ENCODE data around the gene RPL3.

Gene RPL3

GRCh38 chr22:39316440-39317083 is 2.9 kb downstream of the RPL3 start:
- DNase-seq = peak; percentile 91

DNA sequence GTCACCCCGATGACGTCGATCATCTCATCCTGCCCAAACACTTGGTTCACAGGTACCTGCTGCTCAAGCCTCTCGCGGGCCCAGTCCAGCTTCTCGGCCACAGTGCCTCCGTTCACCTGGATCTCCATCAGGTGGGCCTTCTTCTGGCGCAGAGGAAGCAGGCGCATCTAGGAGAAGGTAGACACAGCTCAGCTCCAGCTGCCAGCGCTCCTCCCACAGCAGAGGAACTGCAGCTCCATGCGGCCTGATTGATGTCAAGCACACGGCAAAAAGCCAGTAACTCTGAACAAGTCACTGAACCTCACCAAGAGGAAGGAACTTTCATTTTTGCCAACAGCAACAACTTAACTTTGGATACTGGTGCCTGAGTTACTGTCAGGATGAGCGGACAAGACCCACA is 4.0 kb downstream of the RPL3 start:
- DNase-seq = no peak

- no peak for DNase-seq
Measured at GRCh38 chr22:39314251-39314971, 5.0 kb downstream of the RPL3 start.

GRCh38 chr22:39313258-39314001 is 6.0 kb downstream of the RPL3 start:
- DNase-seq = no peak

- DNase-seq = no peak
Measured at GRCh38 chr22:39312410-39312809, 7.0 kb downstream of the RPL3 start.

DNA sequence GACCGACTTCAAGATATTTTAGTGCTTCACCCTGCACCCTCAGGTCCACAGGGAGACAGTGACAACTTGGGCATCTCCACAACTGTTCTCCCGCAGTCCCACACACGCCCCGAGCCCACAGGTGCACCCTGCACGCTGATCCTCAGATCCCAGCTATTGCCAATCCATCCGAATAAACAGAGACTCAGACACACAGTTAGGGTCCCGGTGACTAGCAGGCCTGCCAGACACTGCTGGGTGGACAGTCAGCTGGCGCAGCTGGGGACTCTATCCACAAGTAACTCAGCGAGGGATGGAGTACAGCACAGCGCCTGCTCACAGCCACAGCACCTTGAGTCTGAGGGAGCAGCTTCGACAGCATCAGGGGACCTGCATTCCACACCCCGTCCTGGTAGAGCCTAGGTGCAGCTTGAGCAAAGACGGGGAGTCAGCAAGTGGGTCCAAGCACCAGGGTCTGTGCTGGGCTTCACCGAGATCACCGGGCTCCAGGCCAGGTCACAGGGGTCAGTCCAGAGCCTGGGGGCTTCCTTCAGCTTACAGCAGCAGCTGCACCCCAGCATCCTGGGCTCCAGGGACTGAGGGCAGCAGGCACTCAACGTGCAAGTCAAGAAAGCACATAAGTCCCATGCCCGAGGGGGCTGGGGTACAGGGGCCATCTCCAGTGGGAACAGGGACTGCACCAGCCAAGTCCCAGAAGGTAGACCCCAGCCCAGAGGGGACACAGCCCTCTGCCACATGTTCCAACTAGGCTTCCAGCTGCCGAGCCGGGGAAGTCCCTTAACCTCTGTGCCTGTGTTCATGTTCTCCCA is 7.6 kb downstream of the RPL3 start:
- peak; percentile 20 for DNase-seq

GRCh38 chr22:39309881-39310714 is 9.3 kb downstream of the RPL3 start:
- peak; percentile 51 for DNase-seq

DNA sequence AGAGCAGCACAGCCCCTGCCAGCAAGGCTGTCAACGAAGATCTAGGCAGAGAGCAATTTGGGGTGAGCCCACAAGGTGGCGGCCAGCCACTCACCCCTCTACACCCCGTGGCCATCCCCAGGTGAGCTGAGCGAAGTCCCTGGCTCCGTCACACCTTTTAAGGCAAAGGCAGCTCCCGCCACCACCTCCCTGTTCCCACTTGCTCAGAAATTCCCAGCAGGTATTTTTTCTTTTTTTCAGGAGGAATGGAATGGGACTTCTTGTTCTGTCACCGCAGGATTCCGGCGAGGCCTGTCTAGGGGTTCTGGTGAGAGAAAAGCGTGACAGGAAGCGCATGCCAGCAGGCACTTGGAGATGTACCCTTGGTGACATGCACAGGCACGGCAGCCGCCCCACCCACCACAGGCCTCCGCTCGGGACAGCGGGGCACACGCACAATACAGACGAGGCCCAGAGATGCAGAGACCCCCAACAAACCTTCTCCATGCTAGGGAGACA is 10.0 kb downstream of the RPL3 start:
- DNase-seq = peak; percentile 55

DNA sequence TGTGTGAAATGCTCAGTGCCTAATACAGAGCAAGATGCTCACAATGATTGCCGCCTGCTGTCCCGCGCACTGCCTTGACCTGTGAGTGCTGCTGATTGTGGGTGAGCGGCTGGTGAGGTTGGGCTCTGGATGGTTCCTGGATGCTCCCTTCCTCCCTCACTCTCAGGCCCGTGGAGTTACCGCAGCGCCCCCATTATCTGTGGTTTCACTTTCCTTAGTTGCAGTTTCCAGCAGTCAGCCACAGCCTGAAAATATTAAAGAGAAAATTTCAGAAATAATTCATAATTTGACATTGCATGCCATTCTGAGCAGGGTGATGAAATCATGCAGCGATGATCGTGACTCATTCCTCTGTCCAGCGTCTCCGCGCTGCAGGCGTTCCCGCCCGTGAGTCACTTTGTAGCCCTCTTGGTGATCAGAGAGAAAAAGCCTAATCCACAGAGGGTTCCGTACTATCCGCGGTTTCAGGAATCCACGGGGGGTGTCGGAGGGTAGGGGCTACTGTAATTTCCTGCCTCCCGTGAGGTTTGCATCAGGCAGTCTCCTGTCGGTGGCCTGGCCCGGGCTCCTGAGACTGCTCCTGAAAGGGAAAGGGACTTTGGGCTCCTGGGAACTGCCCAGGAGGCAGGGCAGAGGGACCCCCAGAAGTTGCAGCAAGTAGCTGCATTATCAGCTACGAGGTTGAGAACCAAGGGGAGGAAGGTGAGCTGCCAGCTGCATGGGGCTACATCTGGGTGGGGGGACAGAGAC is 10.6 kb downstream of the RPL3 start:
- DNase-seq = peak; percentile 99

DNA sequence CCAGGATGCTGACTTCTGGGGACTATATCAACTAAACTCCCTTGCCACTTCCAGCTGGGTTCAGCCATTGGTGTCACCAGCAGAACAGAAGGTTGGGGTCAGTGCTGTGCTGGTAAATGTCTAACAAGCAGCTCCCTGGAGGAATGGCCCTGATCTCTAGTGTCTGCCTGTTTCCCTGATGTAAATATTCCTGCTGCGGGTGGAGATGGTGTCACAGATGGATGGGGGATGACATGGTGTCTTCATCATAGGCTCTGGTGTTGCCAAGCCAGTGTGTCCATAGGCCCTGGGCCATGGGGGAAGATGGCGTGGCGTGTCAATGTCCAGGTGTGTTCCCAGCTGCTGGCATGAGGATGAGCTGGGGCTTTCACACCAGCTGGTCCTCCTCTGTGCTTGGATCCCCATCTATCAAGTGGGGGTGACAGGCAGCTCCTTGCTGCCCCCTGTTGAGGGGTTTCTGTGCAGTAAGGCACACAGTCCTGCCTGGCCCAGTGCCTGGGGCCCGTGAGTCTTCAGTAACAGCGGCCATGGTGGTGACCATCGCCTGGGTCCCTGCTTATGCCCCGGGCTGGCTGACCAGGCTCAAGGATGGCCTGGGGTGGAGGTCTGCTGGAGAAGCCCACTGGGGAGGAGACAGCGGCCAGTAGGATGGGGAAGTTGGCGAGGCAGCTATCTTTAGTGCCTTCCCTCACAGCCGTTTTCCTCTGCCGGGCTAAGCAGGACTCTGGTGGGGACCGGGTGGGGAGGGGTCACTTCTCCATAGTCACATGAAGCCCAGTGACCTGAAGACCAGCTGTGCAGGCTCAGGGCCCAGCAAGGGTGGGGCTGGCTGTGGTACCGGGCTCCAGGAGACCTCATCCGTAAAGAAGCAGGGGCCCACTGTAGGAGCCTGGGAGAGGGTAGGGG is 12.7 kb downstream of the RPL3 start:
- peak; percentile 25 for DNase-seq

DNA sequence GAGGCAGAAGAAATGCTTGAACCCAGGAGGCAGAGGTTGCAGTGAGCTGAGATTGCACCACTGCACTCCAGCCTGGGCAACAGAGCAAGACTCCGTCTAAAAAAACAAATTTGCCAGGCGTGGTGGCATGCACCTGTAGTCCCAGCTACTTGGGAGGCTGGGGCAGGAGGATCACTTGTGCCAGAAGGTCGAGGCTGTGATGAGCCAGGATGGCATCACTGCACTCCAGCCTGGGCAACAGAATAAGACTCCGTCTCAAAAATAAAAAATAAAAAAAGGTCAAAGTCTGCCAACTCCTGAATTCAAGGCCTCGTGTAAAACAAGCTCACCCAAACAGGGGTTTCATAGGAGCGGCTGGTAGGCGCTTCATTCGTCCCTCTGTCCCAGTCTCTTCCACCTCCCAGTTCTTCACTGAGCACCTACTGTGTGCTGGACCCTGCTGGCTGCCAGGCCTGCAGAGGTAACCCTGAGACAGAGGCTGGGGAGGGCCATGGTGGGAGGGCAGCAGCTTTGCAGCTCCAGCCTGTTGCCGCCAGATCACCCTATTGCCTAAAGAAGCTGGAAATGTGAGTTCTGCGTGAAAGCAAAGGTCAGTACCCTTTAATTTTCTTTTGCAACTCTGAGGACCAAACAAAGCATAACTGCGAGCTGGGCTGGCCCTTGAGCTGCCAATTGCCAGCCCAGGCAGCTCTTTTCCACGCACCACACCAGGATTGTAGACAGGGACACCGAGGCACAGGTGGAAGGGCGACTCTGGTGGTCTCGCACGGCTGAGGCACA is 15.3 kb downstream of the RPL3 start:
- DNase-seq = no peak

GRCh38 chr22:39303358-39303757 is 16.1 kb downstream of the RPL3 start:
- no peak for DNase-seq

GRCh38 chr22:39302431-39302960 is 16.9 kb downstream of the RPL3 start:
- DNase-seq = no peak

DNA sequence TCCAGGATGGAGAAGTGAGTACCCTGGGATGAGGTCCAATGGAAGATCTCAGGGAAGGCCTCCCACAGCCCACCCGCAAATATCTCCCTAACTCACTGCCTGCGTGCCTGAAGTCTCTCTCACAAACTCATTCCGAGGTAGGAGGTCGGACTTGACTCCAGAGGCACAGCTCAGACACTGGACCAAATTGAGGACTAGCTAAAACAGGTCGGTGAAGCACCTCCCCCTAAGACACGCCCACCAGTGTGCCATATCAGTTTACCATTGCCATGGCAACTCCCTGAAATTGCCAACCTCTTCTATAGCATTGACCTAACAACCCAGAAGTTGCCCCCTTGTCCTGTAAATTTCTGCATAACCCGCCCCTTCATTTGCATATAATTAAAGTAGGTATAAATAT is 17.5 kb downstream of the RPL3 start:
- DNase-seq = no peak

- no peak for DNase-seq
Measured at GRCh38 chr22:39301108-39301507, 18.3 kb downstream of the RPL3 start.

DNA sequence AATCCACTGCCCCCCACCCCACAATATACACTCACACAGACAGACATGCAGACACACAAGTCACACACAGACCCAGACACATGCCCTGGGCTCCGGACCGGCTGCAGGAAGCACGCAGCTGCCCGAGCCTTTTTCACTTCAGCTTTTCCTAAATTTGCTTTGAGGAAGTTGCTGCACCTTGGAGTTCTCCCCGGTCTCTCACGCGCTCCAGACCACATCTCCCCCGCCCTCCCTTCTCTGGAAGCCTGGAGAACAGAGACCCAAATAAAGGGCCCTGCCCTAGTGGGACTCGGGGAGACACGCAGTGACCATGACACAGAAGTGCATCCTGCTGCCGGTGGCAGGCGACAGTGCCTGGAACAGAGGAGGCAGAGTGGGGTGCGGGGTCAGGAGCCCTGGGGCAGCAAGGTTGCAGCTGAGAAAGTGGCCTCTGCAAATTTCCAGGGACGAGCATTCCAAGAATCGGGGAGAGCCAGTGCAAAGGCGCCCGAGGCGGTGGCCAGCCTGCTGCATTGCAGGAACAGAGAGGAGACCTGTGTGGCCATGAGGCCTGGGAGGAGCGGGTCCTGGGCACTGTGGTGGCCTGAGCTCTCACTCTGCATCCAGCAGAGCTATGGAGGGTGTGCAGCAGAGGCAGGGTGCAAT is 19.1 kb downstream of the RPL3 start:
- no peak for DNase-seq

- no peak for DNase-seq
Measured at GRCh38 chr22:39299829-39300178, 19.6 kb downstream of the RPL3 start.

DNA sequence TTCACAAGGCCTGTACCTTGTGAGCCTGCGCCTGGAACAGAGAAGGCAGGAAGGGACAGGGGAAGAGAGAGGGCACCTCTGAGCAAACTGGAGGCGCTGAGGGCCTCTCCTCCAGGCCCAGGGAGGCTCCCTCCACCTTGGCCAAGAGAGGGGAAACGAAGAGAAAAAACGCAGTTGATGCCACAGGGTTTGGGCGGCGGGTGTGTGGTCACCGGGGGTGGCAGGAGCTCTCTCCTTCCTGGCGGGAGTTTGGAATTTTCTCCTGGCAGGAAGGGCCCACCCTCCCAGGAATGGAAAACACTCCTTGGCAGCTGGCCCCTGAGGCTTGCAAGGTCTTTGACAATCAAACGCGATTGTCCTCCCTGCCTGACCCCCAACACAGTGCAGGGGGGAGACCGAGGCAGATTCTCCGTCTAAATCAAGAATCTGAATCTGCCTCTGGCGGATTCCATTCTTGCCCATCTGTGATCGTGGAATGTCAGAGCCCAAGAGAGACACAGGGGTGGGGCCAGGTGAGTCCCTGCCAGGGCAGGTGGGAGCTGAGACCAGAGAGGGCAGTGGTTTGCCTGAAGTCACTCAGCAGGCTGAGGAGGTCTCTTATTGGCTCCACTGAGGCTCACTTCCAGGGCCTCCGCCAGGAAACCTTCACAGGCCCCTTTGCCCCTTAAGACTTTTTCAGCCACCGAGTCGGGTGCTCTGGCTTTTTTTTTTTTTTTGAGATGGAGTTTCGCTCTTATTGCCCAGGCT is 21.0 kb downstream of the RPL3 start:
- peak; percentile 44 for DNase-seq
